NCI-H446 (cell line): ENCODE results near the gene MAP3K7.
"Not testable (repeated sequence)": the region's sequence is repeated elsewhere in the genome, so short reads cannot be mapped to it uniquely, and the experiment has no call there.

Source experiments
- DNase-seq, 2 experiments: peaks; one replicate each; lab custom pipeline; 2025; lab: John Stamatoyannopoulos, UW

MAP3K7 gene

GRCh38 chr6:90578894-90579549 lies 7.8 kb downstream of the MAP3K7 start:
- no peak for DNase-seq

GRCh38 chr6:90575267-90575666 lies 11.6 kb downstream of the MAP3K7 start:
- DNase-seq = no peak

GRCh38 chr6:90574610-90575009 lies 12.3 kb downstream of the MAP3K7 start:
- DNase-seq = no peak

- no peak for DNase-seq
These were observed 13.2 kb downstream of the MAP3K7 start for GRCh38 chr6:90573624-90574023.

- no peak for DNase-seq
These were observed 14.0 kb downstream of the MAP3K7 start for GRCh38 chr6:90572856-90573255.

- DNase-seq = no peak
These were observed 17.6 kb downstream of the MAP3K7 start for GRCh38 chr6:90569223-90569622.

GRCh38 chr6:90567682-90568081 lies 19.2 kb downstream of the MAP3K7 start:
- not testable (repeated sequence) for DNase-seq

GRCh38 chr6:90562341-90562740 lies 24.5 kb downstream of the MAP3K7 start:
- not testable (repeated sequence) for DNase-seq

- no peak for DNase-seq
These were observed 26.9 kb downstream of the MAP3K7 start for GRCh38 chr6:90559931-90560330.

- DNase-seq = no peak
These were observed 29.9 kb downstream of the MAP3K7 start for GRCh38 chr6:90557006-90557405.

- DNase-seq = no peak
These were observed 38.9 kb downstream of the MAP3K7 start for GRCh38 chr6:90547991-90548390.

GRCh38 chr6:90547079-90547478 lies 39.8 kb downstream of the MAP3K7 start:
- DNase-seq = no peak

GRCh38 chr6:90545448-90545847 lies 41.4 kb downstream of the MAP3K7 start:
- DNase-seq = no peak

GRCh38 chr6:90544741-90545140 lies 42.1 kb downstream of the MAP3K7 start:
- no peak for DNase-seq

- DNase-seq = no peak
These were observed 42.8 kb downstream of the MAP3K7 start for GRCh38 chr6:90544081-90544480.

- no peak for DNase-seq
These were observed 45.7 kb downstream of the MAP3K7 start for GRCh38 chr6:90541221-90541620.

- no peak for DNase-seq
These were observed 48.4 kb downstream of the MAP3K7 start for GRCh38 chr6:90538278-90539046.

- peak in 1 of 2 experiments; percentile 9 for DNase-seq
These were observed 49.1 kb downstream of the MAP3K7 start for GRCh38 chr6:90537723-90538258.

GRCh38 chr6:90537027-90537426 lies 49.8 kb downstream of the MAP3K7 start:
- no peak for DNase-seq

- no peak for DNase-seq
These were observed 50.4 kb downstream of the MAP3K7 start for GRCh38 chr6:90536520-90536919.

GRCh38 chr6:90534337-90535025 lies 52.4 kb downstream of the MAP3K7 start:
- DNase-seq = no peak

- no peak for DNase-seq
These were observed 53.1 kb downstream of the MAP3K7 start for GRCh38 chr6:90533615-90534336.
